Gastrocnemius medialis (tissue), 4 donors: ENCODE results near the gene TCEAL7.

Experiments used
- CTCF ChIP-seq, 5 experiments: fragments of 450-650 bp in 3 of 5; fragments of 200-600 bp in 2 of 5; sonication (generic) in 2 of 5; IDR thresholded peaks in 4 of 5; conservative IDR thresholded peaks in 1 of 5; 1 replicate in 4 of 5; 2 replicates in 1 of 5; pipeline ENCODE4 v1.5.1; 2016 to 2019; ENCODE audit warnings: antibody characterized with exemption in 5 of 5, mild to moderate bottlenecking in 3 of 5, moderate library complexity in 3 of 5
- POLR2A ChIP-seq, 2 donors: fragments of 450-650 bp; IDR thresholded peaks; one replicate each; pipeline ENCODE4 v1.6.1; 2017; ENCODE audit warnings: antibody characterized with exemption in 2 of 2, mild to moderate bottlenecking in 2 of 2, moderate library complexity in 2 of 2

GRCh38 chrX:103343105-103343504 lies 13.1 kb downstream of the TCEAL7 start:
- TF ChIP-seq CTCF (IDR thresholded peaks at IDR 0.05 in 4 of 5, conservative IDR thresholded peaks at IDR 0.05 in 1 of 5) (peak in 4 of 5 experiments; percentile 33 to 46 (median 38)), POLR2A (IDR thresholded peaks at IDR 0.05) (no peak)
